Measurements from ENCODE around the gene HAGHL.
A peak's percentile ranks its signal among the peaks of the same experiment; 100 is the strongest.

The HAGHL gene

GRCh38 chr16:717450-718245, 9.3 kb upstream of the HAGHL start:
- DNase-seq: no peak
- in situ Hi-C loops (cut with MboI; ENCODE audit: low pct_unique_long_range_greater_than_20kb, low sequenced_read_pairs): loop anchor here (10.0 kb wide), 1 partner anchor 67 kb away; the partner anchor contains the start of genes CHTF18 and RPUSD1

GRCh38 chr16:718389-718788, 8.5 kb upstream of the HAGHL start:
- in situ Hi-C loops (cut with MboI; ENCODE audit: low pct_unique_long_range_greater_than_20kb, low sequenced_read_pairs): loop anchor here (10.0 kb wide), 1 partner anchor 66 kb away; the partner anchor contains the start of genes CHTF18 and RPUSD1
- no peak for DNase-seq

- in situ Hi-C loops (cut with MboI; ENCODE audit: low pct_unique_long_range_greater_than_20kb, low sequenced_read_pairs): loop anchor here (10.0 kb wide), 1 partner anchor 66 kb away; the partner anchor contains the start of genes CHTF18 and RPUSD1
Measured at GRCh38 chr16:718922-719321, 8.0 kb upstream of the HAGHL start.

GRCh38 chr16:719815-720446, 7.0 kb upstream of the HAGHL start:
- in situ Hi-C loops (cut with MboI; ENCODE audit: low pct_unique_long_range_greater_than_20kb, low sequenced_read_pairs): loop anchor here (10.0 kb wide), 1 partner anchor 65 kb away; the partner anchor contains the start of genes CHTF18 and RPUSD1
- peak; percentile 90 for DNase-seq

More at GRCh38 chr16:718922-719321, 8.0 kb upstream of the HAGHL start:
- no peak for DNase-seq

- in situ Hi-C loops (cut with MboI; ENCODE audit: low pct_unique_long_range_greater_than_20kb, low sequenced_read_pairs): no loop called here
Measured at GRCh38 chr16:720447-720989, 6.4 kb upstream of the HAGHL start.

GRCh38 chr16:720990-721764, 5.7 kb upstream of the HAGHL start, which contains the start of gene ANTKMT:
Gene ANTKMT, plus strand, starts transcription at chr16:721146. Its CDS starts 129 bp downstream, at chr16:721275.
- in situ Hi-C loops (cut with MboI; ENCODE audit: low pct_unique_long_range_greater_than_20kb, low sequenced_read_pairs): no loop called here
- DNase-seq: peak; percentile 90

More at GRCh38 chr16:720447-720989, 6.4 kb upstream of the HAGHL start:
- DNase-seq: no peak

GRCh38 chr16:721765-722540, 5.0 kb upstream of the HAGHL start:
- in situ Hi-C loops (cut with MboI; ENCODE audit: low pct_unique_long_range_greater_than_20kb, low sequenced_read_pairs): no loop called here
- DNase-seq: no peak

GRCh38 chr16:722835-723633, 3.9 kb upstream of the HAGHL start:
- in situ Hi-C loops (cut with MboI; ENCODE audit: low pct_unique_long_range_greater_than_20kb, low sequenced_read_pairs): no loop called here
- no peak for DNase-seq

GRCh38 chr16:723695-724094, 3.2 kb upstream of the HAGHL start:
- DNase-seq: no peak
- in situ Hi-C loops (cut with MboI; ENCODE audit: low pct_unique_long_range_greater_than_20kb, low sequenced_read_pairs): no loop called here

GRCh38 chr16:724188-725040, 2.5 kb upstream of the HAGHL start:
- DNase-seq: no peak
- in situ Hi-C loops (cut with MboI; ENCODE audit: low pct_unique_long_range_greater_than_20kb, low sequenced_read_pairs): no loop called here

GRCh38 chr16:725041-725376, 1.9 kb upstream of the HAGHL start:
- in situ Hi-C loops (cut with MboI; ENCODE audit: low pct_unique_long_range_greater_than_20kb, low sequenced_read_pairs): no loop called here
- DNase-seq: no peak

GRCh38 chr16:725463-726187, 1.3 kb upstream of the HAGHL start:
- in situ Hi-C loops (cut with MboI; ENCODE audit: low pct_unique_long_range_greater_than_20kb, low sequenced_read_pairs): no loop called here
- DNase-seq: no peak

GRCh38 chr16:726188-726437, 793 bp upstream of the HAGHL start:
- no peak for DNase-seq
- in situ Hi-C loops (cut with MboI; ENCODE audit: low pct_unique_long_range_greater_than_20kb, low sequenced_read_pairs): no loop called here

GRCh38 chr16:727291-727977, 528 bp downstream of the HAGHL start:
- in situ Hi-C loops (cut with MboI; ENCODE audit: low pct_unique_long_range_greater_than_20kb, low sequenced_read_pairs): no loop called here
- DNase-seq: no peak

GRCh38 chr16:728131-728889, 1.4 kb downstream of the HAGHL start:
- in situ Hi-C loops (cut with MboI; ENCODE audit: low pct_unique_long_range_greater_than_20kb, low sequenced_read_pairs): no loop called here
- DNase-seq: peak; percentile 70

Measured in KBM-7 (cell line).